Stimulated activated CD4-positive, alpha-beta T cell treated with anti-CD3 and anti-CD28 coated beads, TNF-alpha, amount 100 ng/mL, for 24 hours (primary cell): ENCODE data around the gene SLC8A1.

ENCODE experiments used
- DNase-seq, 3 experiments: peaks; one replicate each; pipeline ENCODE4 v3.0.0-alpha.2; 2020; ENCODE audit warnings: low read depth in 3 of 3

SLC8A1 gene

DNA sequence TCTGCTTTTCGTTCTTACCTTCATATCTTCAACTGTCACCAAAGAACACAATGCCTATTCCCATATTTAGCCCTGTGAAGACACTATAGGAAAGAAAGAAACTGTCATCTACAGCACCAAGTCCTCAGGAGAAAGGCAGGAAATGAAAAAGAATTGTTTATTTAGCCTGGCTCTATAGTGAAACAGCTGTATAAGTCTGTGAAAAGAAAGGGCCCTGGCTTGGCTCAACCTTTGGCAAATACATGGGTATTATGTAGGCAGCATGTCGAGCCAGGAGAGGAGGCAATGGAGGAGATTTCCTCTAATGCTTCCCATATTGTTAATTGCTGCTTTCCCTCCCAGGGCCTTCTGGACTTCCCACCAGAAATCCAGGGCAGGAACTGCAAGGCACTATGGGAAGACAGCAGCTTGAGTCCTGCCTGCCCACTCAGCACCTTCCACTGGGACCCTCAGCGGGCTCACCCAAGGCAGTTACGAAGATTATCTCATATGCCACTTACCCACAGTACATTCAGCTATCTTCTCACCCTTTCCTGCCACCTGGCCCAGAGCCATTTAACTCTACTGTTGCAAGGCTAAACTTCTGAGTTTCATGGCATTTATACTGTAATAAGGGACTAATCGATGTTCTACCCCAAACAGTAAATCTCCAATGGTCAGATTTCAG, 30.1 kb downstream of the SLC8A1 start:
- no peak for DNase-seq

GRCh38 chr2:40420478-40420877, 31.4 kb downstream of the SLC8A1 start:
- DNase-seq = no peak

DNA sequence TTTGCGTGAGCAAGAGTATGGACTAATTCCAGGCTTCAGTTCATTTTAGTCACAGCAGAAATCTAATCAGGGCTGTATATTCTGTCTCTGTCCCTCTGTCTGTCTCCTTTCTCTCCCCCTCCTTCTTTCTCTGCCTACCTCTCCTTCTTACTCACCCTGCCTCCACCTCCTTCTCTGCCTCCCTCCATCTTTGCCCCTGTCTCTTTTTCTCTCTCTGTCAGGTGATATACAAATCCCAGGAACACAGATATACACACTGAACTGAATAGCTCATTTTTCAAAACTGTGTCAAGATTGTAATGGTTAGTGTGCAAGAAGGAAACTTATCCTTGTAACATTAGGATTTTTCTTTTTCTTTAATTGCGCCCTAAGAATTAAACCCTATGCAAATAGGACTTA, 32.5 kb downstream of the SLC8A1 start:
- DNase-seq = no peak

- no peak for DNase-seq
These were observed 33.1 kb downstream of the SLC8A1 start for GRCh38 chr2:40418614-40419363.

DNA sequence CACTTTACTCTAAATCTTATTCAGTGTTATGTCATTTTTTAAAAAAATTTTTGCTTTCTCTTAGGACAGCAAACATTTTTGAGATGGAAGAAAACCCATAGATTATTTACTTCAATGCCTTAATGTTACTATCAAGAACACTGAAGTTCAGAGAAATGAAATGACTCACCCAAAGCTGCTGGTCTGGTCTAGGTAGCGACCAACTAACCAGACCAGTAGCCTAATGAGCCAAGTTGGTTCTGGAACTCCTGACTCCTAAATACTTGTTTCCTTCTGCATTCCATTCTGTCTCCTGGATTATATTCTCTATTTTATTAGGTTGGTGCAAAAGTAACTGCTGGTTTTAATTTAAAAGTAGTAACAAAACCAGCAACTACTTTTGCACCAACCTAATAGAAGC, 35.4 kb downstream of the SLC8A1 start:
- DNase-seq = no peak

- no peak for DNase-seq
These were observed 36.5 kb downstream of the SLC8A1 start for GRCh38 chr2:40415391-40415790.

DNA sequence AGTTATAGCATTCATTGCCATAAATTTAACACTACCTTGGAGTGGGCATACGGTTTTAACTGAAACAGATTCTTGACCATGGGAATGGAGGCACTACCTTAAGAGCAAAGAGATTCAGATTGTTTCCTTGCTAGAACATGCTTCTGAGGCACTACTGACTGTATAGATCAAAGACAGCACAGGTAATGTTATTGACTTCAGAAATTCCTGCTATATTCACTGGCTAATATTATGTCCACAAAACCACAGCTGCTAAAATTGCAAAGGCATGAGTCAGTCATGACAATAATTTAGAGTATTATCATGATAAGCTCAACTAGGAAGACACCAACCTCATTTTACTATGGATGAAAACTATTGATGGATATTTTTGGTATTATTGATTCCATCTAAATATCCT, 39.4 kb downstream of the SLC8A1 start:
- DNase-seq = no peak

DNA sequence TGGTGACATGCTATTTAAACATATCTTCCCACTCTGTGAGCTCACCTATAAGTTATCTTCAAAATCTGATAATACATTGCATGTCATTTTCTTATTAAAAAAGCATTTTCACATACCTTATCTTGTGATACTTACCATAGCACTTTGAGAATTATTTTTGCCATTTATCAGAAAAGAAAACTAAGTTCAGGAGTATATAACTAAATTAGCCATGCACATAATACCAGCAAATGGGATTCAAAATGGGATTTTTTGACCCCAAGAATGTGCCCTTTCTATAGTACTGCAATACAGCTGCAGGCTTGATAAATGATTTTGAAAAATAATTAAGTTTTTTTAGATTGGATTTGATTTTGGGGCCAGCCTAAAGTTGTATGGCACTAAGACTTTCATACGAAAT, 41.2 kb downstream of the SLC8A1 start:
- DNase-seq = no peak

GRCh38 chr2:40409734-40410133, 42.2 kb downstream of the SLC8A1 start:
- no peak for DNase-seq

DNA sequence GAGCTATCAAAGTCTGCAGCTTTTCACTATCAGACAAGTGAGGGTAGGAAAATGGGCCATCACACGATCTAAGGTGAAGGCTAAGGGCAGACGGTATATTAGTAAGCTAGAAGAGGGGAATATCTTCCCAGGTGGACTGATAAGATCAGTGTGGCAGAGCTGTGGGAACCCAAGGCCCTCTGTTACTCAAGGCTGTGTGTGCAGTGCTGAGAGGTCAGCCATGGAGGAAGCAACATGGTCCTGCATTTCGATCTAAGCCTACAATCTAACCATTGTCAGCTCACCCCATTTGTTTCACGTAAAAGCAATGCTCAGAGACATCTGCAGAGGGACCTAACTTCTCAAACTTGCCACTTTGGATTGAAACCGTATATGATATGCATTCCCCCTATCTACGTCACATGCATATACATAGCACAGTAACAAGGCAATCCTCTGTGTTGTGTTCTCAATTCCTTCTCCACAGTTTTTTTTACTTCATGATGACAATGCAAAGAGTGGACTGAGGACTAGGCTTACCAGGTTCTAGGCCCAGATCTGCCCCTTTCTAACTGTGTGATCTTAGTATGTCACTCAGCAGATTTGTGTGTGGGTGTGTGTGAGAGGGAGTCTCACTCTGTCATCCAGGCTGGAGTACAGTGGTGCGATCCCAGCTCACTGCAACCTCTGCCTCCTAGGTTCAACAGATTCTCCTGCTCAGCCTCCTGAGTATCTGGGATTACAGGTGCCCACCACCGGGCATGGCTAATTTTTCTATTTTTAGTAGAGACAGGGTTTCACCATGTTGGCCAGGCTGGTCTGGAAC, 45.2 kb downstream of the SLC8A1 start:
- no peak for DNase-seq

- no peak for DNase-seq
These were observed 46.4 kb downstream of the SLC8A1 start for GRCh38 chr2:40405465-40405864.

- DNase-seq = no peak
These were observed 47.4 kb downstream of the SLC8A1 start for GRCh38 chr2:40404517-40404916.

DNA sequence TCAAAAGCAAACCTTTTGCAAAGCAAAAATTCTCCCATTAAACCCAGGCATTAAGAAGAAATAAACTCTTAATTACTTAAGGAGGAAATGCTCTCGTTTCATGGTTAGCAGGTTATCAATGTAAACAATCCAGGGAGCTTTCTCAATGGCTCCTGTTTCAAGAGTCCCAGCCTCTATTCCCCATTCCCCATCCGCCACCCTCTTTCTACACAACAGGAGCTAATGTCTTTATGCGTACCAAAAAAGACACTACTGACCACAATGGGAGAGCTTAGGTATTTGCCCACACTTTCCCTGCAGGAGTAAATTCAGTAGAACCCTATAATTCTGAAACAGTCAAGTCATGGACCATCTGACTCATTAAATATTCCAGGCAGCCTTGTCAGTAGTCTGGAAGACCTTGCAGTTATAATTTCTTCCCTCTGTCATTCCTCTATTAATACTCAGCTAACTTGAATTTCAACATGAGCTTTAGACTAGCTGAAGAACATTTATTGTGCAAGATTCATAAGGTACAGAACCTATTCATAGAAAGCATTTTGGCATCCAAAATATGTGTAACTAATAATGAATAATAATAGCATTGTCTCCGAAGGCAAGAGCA, 48.6 kb downstream of the SLC8A1 start:
- no peak for DNase-seq

- no peak for DNase-seq
These were observed 50.0 kb downstream of the SLC8A1 start for GRCh38 chr2:40401896-40402295.

DNA sequence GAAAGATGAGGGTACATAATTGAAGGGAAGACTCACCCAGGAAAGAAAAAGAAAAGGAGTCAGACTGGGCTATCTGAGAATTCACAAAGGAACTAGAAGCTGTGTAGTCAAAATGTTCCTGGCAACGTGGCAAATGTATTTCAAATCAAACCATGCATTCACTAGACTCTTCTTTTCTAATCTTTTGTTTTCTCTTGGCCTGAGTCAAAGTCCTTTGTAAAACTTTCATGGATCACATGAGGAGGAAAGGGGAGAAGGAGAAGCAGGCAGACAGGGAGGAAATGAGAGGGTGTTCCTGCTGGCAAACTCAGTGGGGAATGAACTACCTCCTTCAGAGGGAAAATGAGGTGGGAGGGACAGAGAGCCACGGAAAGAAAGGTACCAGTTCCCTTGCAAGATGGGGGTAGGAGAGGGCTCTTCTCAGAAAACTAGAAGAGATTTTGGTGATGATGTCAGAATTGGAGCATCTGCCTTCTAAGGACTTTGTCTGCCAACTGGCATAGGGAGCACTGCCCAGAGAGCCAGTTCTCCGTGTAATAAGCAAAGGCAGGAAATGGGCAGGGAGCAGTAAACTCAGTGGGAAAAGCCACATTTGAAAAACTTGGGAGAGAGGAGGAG, 51.4 kb downstream of the SLC8A1 start:
- no peak for DNase-seq

GRCh38 chr2:40397765-40398164, 54.1 kb downstream of the SLC8A1 start:
- no peak for DNase-seq

DNA sequence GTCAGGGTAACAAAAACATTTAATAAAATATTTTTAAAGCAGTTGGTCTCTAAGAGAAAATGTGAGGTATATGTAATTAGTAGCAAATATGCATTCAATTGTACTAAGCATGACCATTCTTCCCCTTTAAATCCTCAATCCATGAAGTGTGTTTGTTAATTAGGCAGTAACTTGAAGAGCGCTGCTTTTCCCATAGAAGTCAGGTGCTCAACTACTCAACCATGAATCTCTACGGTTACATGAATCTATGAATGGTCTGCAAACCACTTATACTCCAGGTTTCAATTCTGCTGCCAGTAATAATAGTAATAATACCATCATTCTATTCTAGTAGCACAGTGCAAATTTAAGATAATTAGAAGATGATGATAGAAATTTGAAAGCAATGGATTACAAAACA, 55.8 kb downstream of the SLC8A1 start:
- DNase-seq = no peak

- DNase-seq = no peak
These were observed 56.5 kb downstream of the SLC8A1 start for GRCh38 chr2:40395169-40396073.

- no peak for DNase-seq
These were observed 57.3 kb downstream of the SLC8A1 start for GRCh38 chr2:40394597-40394996.

DNA sequence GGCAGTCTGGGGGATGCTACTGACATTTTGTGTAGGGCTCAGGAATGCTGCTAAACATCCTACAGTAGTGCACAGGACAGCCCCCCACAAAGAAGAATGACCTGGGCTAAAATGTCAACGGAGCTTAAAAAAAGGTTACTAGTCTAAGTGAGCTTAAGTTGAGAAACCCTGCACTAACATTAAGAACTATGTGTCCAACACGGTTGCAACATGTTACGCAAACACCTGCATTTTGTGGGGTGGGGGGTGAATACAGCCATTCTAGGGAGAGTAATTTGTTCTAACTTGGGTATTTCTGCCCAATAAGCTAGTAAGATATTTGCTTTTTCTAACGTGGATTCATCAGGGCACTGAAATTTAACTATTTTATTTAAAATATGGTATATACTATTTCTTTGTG, 57.9 kb downstream of the SLC8A1 start:
- DNase-seq = no peak

GRCh38 chr2:40388161-40388560, 63.7 kb downstream of the SLC8A1 start:
- DNase-seq = no peak
